A549 (cell line): ENCODE measurements around the gene SFT2D1.

Experiments
- FOSL2 ChIP-seq, 2 experiments: fragments of 450-650 bp in 1 of 2; fragments of >200 bp in 1 of 2; sonication (Bioruptor Twin) in 1 of 2; formaldehyde crosslinking; IDR thresholded peaks; 2 replicates each; pipeline versions ENCODE4 v1.5.0 to v1.6.1; 2016 to 2020; ENCODE audit warnings: mild to moderate bottlenecking in 1 of 2, moderate library complexity in 1 of 2
- HDAC2 ChIP-seq: fragments of 200-600 bp; sonication (generic); IDR thresholded peaks from 2 replicates; pipeline ENCODE4 v1.6.1; 2016
- KDM1A ChIP-seq: fragments of 200-600 bp; sonication (generic); IDR thresholded peaks from 2 replicates; pipeline ENCODE4 v1.6.1; 2016; ENCODE audit warnings: low read depth, mild to moderate bottlenecking
- MAZ ChIP-seq: fragments of 150-350 bp; IDR thresholded peaks from 2 replicates; pipeline ENCODE4 v1.6.1; 2014; ENCODE audit warnings: antibody characterized with exemption, low read depth, low read length, borderline replicate concordance
- NPAS2 ChIP-seq: fragments of 250-450 bp; sonication (Bioruptor Pico); IDR thresholded peaks from 2 replicates; pipeline ENCODE4 v1.8.0; 2022; ENCODE audit warnings: mild to moderate bottlenecking, moderate library complexity, borderline replicate concordance
- POLR2AphosphoS2 ChIP-seq: conservative IDR thresholded peaks from 2 replicates; pipeline ENCODE4 v1.6.1; 2012; ENCODE audit warnings: low read length, improper control_type of control experiment, inconsistent platforms
- RAD21 ChIP-seq, 2 experiments: fragments of >200 bp in 1 of 2; sonication (Bioruptor Twin) in 1 of 2; formaldehyde crosslinking in 1 of 2; IDR thresholded peaks in 1 of 2; conservative IDR thresholded peaks in 1 of 2; 2 replicates in 1 of 2; 3 replicates in 1 of 2; pipeline ENCODE4 v1.6.1; 2012 to 2018; ENCODE audit warnings: inconsistent platforms in 1 of 2
- SMC3 ChIP-seq: fragments of >200 bp; sonication (Bioruptor Twin); formaldehyde crosslinking; IDR thresholded peaks from 3 replicates; pipeline ENCODE4 v1.6.1; 2018; ENCODE audit warnings: inconsistent platforms
- TP53 ChIP-seq: fragments of 250-450 bp; sonication (Bioruptor Pico); IDR thresholded peaks from 2 replicates; pipeline ENCODE4 v1.5.0; 2021; ENCODE audit warnings: mild to moderate bottlenecking, moderate library complexity
- ZFP36 ChIP-seq: fragments of 450-650 bp; IDR thresholded peaks from 2 replicates; pipeline ENCODE4 v1.6.1; 2014; ENCODE audit warnings: borderline replicate concordance; ENCODE audit not compliant: partially characterized antibody
- TF ChIP-seq, protein P1 (sequence below): fragments of >200 bp; sonication (Bioruptor Twin); formaldehyde crosslinking; IDR thresholded peaks from 3 replicates; pipeline ENCODE4 v1.5.1; 2016
- TF ChIP-seq, protein P2 (sequence below): fragments of >200 bp; sonication (Bioruptor Twin); formaldehyde crosslinking; IDR thresholded peaks from 3 replicates; pipeline ENCODE4 v1.6.1; 2016
- TF ChIP-seq, protein P3 (sequence below): fragments of 150-350 bp; IDR thresholded peaks from 2 replicates; pipeline ENCODE4 v1.6.1; 2014; ENCODE audit warnings: low read depth, mild to moderate bottlenecking, low read length
- TF ChIP-seq, protein P4 (sequence below): IDR thresholded peaks from 2 replicates; pipeline ENCODE4 v1.6.1; 2012

DNA sequence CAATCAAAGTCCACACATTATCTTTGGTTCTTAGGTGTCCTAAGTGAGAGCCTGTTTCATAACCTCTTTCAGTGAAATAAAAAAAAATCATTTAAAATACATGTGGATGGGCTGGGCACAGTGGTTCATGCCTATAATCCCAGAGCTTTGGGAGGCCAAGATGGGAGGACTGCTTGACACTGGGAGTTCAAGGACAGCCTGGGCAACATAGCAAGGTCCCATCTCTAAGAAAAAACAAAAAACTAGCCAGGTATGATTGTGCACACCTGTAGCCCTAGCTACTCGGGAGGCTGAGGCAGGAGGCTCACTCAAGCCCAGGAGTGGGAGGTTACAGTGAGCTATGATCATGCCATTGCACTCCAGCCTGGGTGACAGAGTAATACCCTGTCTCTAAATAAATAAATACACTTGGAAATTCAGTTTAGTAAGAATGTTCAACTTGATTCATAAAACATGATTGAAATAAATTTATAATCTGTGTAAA lies 36.8 kb upstream of the SFT2D1 start:
- TF ChIP-seq, protein P1, sequence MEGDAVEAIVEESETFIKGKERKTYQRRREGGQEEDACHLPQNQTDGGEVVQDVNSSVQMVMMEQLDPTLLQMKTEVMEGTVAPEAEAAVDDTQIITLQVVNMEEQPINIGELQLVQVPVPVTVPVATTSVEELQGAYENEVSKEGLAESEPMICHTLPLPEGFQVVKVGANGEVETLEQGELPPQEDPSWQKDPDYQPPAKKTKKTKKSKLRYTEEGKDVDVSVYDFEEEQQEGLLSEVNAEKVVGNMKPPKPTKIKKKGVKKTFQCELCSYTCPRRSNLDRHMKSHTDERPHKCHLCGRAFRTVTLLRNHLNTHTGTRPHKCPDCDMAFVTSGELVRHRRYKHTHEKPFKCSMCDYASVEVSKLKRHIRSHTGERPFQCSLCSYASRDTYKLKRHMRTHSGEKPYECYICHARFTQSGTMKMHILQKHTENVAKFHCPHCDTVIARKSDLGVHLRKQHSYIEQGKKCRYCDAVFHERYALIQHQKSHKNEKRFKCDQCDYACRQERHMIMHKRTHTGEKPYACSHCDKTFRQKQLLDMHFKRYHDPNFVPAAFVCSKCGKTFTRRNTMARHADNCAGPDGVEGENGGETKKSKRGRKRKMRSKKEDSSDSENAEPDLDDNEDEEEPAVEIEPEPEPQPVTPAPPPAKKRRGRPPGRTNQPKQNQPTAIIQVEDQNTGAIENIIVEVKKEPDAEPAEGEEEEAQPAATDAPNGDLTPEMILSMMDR: no peak
- TF ChIP-seq RAD21 (conservative IDR thresholded peaks at IDR 0.05 in 1 of 2, IDR thresholded peaks at IDR 0.05 in 1 of 2) (no peak), MAZ (no peak), NPAS2 (CRISPR knock-in tag) (no peak), ZFP36 (no peak), KDM1A (no peak), POLR2AphosphoS2 (no peak), FOSL2 (IDR thresholded peaks at IDR 0.05) (no peak), FOSL2 (CRISPR knock-in tag; IDR thresholded peaks at IDR 0.05) (no peak), HDAC2 (no peak), SMC3 (no peak), TP53 (CRISPR knock-in tag) (no peak)
- TF ChIP-seq, protein P2, sequence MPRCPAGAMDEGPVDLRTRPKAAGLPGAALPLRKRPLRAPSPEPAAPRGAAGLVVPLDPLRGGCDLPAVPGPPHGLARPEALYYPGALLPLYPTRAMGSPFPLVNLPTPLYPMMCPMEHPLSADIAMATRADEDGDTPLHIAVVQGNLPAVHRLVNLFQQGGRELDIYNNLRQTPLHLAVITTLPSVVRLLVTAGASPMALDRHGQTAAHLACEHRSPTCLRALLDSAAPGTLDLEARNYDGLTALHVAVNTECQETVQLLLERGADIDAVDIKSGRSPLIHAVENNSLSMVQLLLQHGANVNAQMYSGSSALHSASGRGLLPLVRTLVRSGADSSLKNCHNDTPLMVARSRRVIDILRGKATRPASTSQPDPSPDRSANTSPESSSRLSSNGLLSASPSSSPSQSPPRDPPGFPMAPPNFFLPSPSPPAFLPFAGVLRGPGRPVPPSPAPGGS: no peak
- TF ChIP-seq, protein P3, sequence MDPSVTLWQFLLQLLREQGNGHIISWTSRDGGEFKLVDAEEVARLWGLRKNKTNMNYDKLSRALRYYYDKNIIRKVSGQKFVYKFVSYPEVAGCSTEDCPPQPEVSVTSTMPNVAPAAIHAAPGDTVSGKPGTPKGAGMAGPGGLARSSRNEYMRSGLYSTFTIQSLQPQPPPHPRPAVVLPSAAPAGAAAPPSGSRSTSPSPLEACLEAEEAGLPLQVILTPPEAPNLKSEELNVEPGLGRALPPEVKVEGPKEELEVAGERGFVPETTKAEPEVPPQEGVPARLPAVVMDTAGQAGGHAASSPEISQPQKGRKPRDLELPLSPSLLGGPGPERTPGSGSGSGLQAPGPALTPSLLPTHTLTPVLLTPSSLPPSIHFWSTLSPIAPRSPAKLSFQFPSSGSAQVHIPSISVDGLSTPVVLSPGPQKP: no peak
- TF ChIP-seq, protein P4, sequence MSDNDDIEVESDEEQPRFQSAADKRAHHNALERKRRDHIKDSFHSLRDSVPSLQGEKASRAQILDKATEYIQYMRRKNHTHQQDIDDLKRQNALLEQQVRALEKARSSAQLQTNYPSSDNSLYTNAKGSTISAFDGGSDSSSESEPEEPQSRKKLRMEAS: no peak
